T-helper 17 cell (primary cell): ENCODE results near the gene CACNA1C. TPM values are rescaled to one million over a fixed set of nuclear protein-coding genes. Genes with fewer than 3 reads are reported as not detected.

ENCODE experiments used
- ATAC-seq: fragments of 150-1000 bp; cut with Tn5 transposase; 2 replicates; pipeline ENCODE4 v1.10.0; 2021; ENCODE audit warnings: mild to moderate bottlenecking, moderate library complexity
- DNase-seq, 3 donors: peaks; one replicate each; pipeline versions ENCODE4 v3.0.0 to v3.0.0-alpha.2; 2020 to 2021
- H3K9me3 ChIP-seq: one replicate; pipeline ENCODE4 v1.7.0; 2013; ENCODE audit warnings: low read length, mild to moderate bottlenecking; ENCODE audit not compliant: control insufficient read depth, poor library complexity, severe bottlenecking
- H3K27ac Mint-ChIP-seq: one replicate; pipeline ENCODE4 v1.8.0; 2022; ENCODE audit warnings: mild to moderate bottlenecking, moderate library complexity, mixed read lengths
- H3K27me3 Mint-ChIP-seq: one replicate; pipeline ENCODE4 v1.8.0; 2022; ENCODE audit warnings: mixed read lengths
- H3K36me3 Mint-ChIP-seq: one replicate; pipeline ENCODE4 v1.8.0; 2022; ENCODE audit warnings: low read depth, mixed read lengths
- H3K4me1 Mint-ChIP-seq: one replicate; pipeline ENCODE4 v1.8.0; 2022; ENCODE audit warnings: mild to moderate bottlenecking, mixed read lengths
- H3K4me3 Mint-ChIP-seq: one replicate; pipeline ENCODE4 v1.8.0; 2022; ENCODE audit warnings: mild to moderate bottlenecking, moderate library complexity, mixed read lengths
- total RNA-seq, 4 donors: library from RNA in 2 of 4; stranded (reverse) in 2 of 4; gene quantifications; one replicate each; pipeline ENCODE4 v1.2.3 and lab custom pipeline; 2022 to 2026

CACNA1C gene
- total RNA-seq, 2 donors from 2014 or later = 0.02 to 0.18 TPM

- H3K9me3 ChIP-seq = no peaks in the 10 kb centered on the region
- H3K27me3 Mint-ChIP-seq = peaks cover 59% of the 10 kb centered on the region
- ATAC-seq = no peak
- H3K4me3 Mint-ChIP-seq = no peak overlapping the region
- peaks cover 7% of the 10 kb centered on the region for H3K4me1 Mint-ChIP-seq
- peaks cover 3% of the 10 kb centered on the region for H3K36me3 Mint-ChIP-seq
- no peak overlapping the region for H3K27ac Mint-ChIP-seq
- DNase-seq = no peak
Measured at GRCh38 chr12:2295941-2296461, 243.2 kb downstream of the CACNA1C start.

- no peak for DNase-seq
- H3K9me3 ChIP-seq = no peaks in the 10 kb centered on the region
- no peak overlapping the region for H3K4me3 Mint-ChIP-seq
- H3K36me3 Mint-ChIP-seq = peaks cover 3% of the 10 kb centered on the region
- H3K27ac Mint-ChIP-seq = no peak overlapping the region
- H3K4me1 Mint-ChIP-seq = peaks cover 7% of the 10 kb centered on the region
- peaks cover 50% of the 10 kb centered on the region for H3K27me3 Mint-ChIP-seq
- ATAC-seq = no peak
Measured at GRCh38 chr12:2297004-2297403, 244.2 kb downstream of the CACNA1C start.

DNA sequence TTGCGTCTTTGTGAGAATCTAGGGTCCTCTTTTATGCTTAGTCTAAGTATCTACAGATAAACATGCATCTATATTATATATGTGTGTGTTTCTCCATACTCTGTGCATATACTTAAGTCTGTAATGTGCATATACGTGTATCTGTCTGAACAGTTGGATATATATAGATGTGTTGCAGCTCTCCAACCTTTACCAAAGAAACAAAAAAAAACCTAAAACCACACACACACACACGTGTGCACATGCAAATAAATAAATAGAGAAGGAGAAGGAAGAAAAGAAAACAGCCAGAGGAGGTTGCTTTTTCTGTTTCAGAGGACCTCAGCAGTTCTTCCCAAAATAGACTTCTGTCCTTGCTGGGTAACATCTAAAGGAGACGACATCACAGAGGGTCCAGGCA lies 244.9 kb downstream of the CACNA1C start:
- H3K4me1 Mint-ChIP-seq = peaks cover 7% of the 10 kb centered on the region
- H3K27ac Mint-ChIP-seq = no peak overlapping the region
- no peak overlapping the region for H3K4me3 Mint-ChIP-seq
- H3K27me3 Mint-ChIP-seq = peaks cover 50% of the 10 kb centered on the region
- ATAC-seq = no peak
- H3K9me3 ChIP-seq = no peaks in the 10 kb centered on the region
- peaks cover 3% of the 10 kb centered on the region for H3K36me3 Mint-ChIP-seq
- no peak for DNase-seq

GRCh38 chr12:2298556-2299200 lies 245.9 kb downstream of the CACNA1C start:
- H3K36me3 Mint-ChIP-seq = peaks cover 3% of the 10 kb centered on the region
- no peak for ATAC-seq
- peaks cover 7% of the 10 kb centered on the region for H3K4me1 Mint-ChIP-seq

GRCh38 chr12:2299206-2299605 lies 246.4 kb downstream of the CACNA1C start:
- no peak for ATAC-seq
- Mint-ChIP-seq H3K4me3 (no peak overlapping the region), H3K27me3 (peaks cover 62% of the 10 kb centered on the region), H3K4me1 (peaks cover 7% of the 10 kb centered on the region), H3K36me3 (peaks cover under 1% of the 10 kb centered on the region), H3K27ac (no peak overlapping the region)
- no peaks in the 10 kb centered on the region for H3K9me3 ChIP-seq
- no peak for DNase-seq

More at GRCh38 chr12:2298556-2299200, 245.9 kb downstream of the CACNA1C start:
- Mint-ChIP-seq H3K27me3 (peaks cover 56% of the 10 kb centered on the region), H3K27ac (no peak overlapping the region), H3K4me3 (no peak overlapping the region)
- no peaks in the 10 kb centered on the region for H3K9me3 ChIP-seq
- DNase-seq = no peak

DNA sequence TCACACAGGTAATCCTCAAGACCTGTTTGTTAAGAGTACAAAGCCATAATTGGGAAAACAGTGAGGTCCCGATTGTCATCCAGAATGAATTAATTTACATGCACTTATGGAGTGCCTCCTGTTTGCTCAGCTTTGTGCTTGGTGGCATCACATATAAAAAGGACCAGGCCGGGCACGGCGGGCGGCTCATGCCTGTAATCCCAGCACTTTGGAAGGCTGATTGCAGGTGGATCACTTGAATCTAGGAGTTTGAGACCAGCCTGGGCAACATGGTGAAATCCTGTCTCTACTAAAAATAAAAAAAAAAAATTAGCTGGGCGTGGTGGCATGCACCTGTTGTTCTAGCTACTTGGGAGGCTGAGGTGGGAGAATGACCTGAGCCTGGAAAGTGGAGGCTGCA lies 247.4 kb downstream of the CACNA1C start:
- H3K9me3 ChIP-seq = no peaks in the 10 kb centered on the region
- Mint-ChIP-seq H3K27ac (no peak overlapping the region), H3K27me3 (peaks cover 65% of the 10 kb centered on the region), H3K4me3 (no peak overlapping the region), H3K36me3 (no peaks in the 10 kb centered on the region), H3K4me1 (peaks cover 2% of the 10 kb centered on the region)
- DNase-seq (no peak), ATAC-seq (no peak)

GRCh38 chr12:2300886-2301285 lies 248.1 kb downstream of the CACNA1C start:
- DNase-seq (no peak), ATAC-seq (no peak)
- Mint-ChIP-seq H3K4me1 (no peaks in the 10 kb centered on the region), H3K27me3 (peaks cover 60% of the 10 kb centered on the region), H3K27ac (no peak overlapping the region), H3K36me3 (no peaks in the 10 kb centered on the region), H3K4me3 (no peak overlapping the region)
- no peaks in the 10 kb centered on the region for H3K9me3 ChIP-seq

DNA sequence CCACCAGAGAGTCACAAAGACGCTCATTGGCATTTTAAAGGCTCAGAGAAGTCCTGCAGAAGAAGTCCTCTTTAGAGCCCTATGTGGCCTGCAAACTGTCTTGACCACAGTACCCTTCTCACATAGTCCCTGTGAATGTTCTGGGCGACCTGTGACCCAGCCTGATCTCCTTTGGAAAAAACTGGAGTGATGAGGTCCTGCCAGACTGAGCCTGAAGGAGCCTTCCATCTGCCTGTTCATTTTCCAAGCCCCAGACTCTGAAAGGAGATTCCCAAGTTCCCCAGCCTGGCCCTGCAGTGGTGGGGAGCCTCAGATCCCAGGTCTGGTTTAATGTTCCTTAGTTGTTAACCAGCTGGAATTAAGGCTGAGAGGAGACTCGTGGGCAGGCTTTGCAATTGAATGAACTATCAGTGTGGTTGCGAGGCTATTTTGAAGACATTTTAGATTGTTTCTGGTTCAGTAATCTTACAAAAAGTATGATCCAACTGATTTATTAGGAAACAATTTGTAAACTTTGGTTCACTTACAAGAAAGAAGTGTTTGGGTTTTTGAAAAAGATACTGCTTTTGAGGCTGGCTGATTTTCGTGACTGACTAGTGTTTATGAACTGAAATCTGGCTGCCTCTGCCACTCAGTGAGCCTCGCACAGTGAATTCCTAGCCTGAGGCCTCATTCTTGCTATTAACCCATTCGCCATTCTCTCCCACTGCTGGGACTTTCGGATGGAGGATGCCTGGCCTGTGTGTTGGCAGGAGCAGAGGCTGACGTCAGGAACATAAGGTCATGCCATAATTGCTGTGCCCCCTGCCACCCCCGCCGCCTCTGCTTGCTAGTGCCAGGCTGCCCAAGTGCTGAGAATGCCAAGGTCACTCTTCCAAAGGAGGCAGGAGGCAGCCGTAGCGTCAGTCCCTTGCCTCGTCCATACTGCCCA lies 249.0 kb downstream of the CACNA1C start:
- Mint-ChIP-seq H3K4me3 (no peak overlapping the region), H3K4me1 (no peaks in the 10 kb centered on the region), H3K27ac (no peak overlapping the region), H3K36me3 (no peaks in the 10 kb centered on the region), H3K27me3 (peaks cover 60% of the 10 kb centered on the region)
- DNase-seq (no peak), ATAC-seq (no peak)
- H3K9me3 ChIP-seq = no peaks in the 10 kb centered on the region

- no peak for ATAC-seq
- Mint-ChIP-seq H3K36me3 (no peaks in the 10 kb centered on the region), H3K27me3 (peaks cover 49% of the 10 kb centered on the region), H3K27ac (no peak overlapping the region), H3K4me3 (no peak overlapping the region), H3K4me1 (no peaks in the 10 kb centered on the region)
- no peak for DNase-seq
- H3K9me3 ChIP-seq = no peaks in the 10 kb centered on the region
Measured at GRCh38 chr12:2302711-2303580, 250.2 kb downstream of the CACNA1C start.

GRCh38 chr12:2304223-2304622 lies 251.4 kb downstream of the CACNA1C start:
- H3K9me3 ChIP-seq = no peaks in the 10 kb centered on the region
- ATAC-seq = no peak
- Mint-ChIP-seq H3K36me3 (no peaks in the 10 kb centered on the region), H3K4me1 (no peaks in the 10 kb centered on the region), H3K27ac (no peak overlapping the region), H3K4me3 (no peak overlapping the region), H3K27me3 (peaks cover 47% of the 10 kb centered on the region)
- no peak for DNase-seq

DNA sequence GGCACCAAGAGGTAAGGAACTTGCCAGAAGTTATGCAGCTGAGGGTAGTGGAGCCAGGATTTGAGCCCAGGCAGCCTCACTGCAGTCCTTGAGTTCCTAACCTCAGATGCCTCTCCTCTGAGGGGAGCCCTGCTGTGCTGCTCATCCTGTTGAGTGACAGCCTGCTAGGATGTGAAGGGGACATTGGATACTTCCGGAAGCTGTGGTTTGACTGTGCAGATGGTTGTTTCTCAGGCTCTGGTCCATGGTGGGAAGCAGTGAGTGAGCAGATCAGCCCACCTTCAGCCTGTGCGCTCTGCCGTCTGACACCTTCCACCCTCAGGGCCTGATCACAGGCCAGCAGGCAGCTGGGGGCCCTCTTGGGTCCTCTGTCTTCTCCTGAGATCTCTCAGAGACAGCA lies 253.2 kb downstream of the CACNA1C start:
- no peaks in the 10 kb centered on the region for H3K9me3 ChIP-seq
- Mint-ChIP-seq H3K36me3 (no peaks in the 10 kb centered on the region), H3K27ac (no peak overlapping the region), H3K4me1 (no peaks in the 10 kb centered on the region), H3K4me3 (no peak overlapping the region), H3K27me3 (peaks cover 41% of the 10 kb centered on the region)
- DNase-seq (no peak), ATAC-seq (no peak)

DNA sequence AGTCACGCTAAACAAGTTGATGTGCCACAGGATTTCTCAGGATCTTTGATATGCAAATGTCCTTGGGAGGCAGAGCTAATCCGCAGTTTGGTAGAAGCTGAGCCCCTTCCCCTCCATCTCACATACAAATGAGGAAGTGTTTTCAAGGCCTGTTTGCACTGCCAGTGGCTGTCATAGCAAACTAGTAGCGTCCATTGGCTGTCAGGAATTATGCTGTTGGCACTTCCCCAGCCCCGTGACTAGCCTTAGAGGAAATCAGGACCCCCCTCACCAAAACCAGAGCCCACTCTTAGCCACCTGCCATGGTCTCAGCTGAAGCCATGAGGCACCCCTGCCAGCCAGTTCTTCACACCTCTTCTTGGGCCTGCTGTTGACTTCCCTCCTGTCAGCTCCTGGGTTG lies 253.9 kb downstream of the CACNA1C start:
- H3K9me3 ChIP-seq = no peaks in the 10 kb centered on the region
- no peak overlapping the region for H3K4me3 Mint-ChIP-seq
- no peak overlapping the region for H3K27ac Mint-ChIP-seq
- H3K36me3 Mint-ChIP-seq = no peaks in the 10 kb centered on the region
- DNase-seq (no peak), ATAC-seq (no peak)
- H3K4me1 Mint-ChIP-seq = no peaks in the 10 kb centered on the region
- peaks cover 43% of the 10 kb centered on the region for H3K27me3 Mint-ChIP-seq

DNA sequence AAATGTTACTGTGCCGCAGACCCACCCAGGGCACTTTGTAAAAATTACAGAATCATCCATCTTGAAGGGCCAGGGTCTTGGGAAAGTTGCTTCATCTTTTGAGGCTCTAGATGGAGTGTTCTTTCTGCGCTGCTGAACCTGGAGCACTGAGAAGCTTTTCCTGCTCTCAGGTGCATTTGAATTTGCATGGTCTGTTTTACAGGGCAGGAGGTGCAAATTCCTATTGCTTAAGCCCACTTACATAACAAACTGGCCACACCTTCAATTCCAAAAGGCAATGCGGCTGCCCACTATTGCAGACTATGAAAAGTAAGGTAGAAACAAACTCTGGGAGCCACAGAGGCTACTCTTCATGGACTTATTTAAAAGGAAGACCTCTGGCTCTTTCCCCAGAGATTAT lies 254.8 kb downstream of the CACNA1C start:
- DNase-seq (no peak), ATAC-seq (no peak)
- H3K36me3 Mint-ChIP-seq = no peaks in the 10 kb centered on the region
- no peak overlapping the region for H3K4me3 Mint-ChIP-seq
- H3K4me1 Mint-ChIP-seq = no peaks in the 10 kb centered on the region
- H3K27me3 Mint-ChIP-seq = peaks cover 42% of the 10 kb centered on the region
- no peak overlapping the region for H3K27ac Mint-ChIP-seq
- no peaks in the 10 kb centered on the region for H3K9me3 ChIP-seq
